ENCODE results near the gene LDB1. TPM values are rescaled to one million over a fixed set of nuclear protein-coding genes. Genes with fewer than 3 reads are reported as not detected.

Gene LDB1
- total RNA-seq, 2 donors from 2014 or later = 104 to 112 TPM

- no peak overlapping the region for H3K27ac Mint-ChIP-seq
- ATAC-seq (no peak), DNase-seq (no peak)
- H3K9me3 ChIP-seq (ENCODE audit: control insufficient read depth, low read length, poor library complexity, severe bottlenecking) = no peaks in the 10 kb centered on the region
- H3K4me3 Mint-ChIP-seq = no peak overlapping the region
- peaks cover 5% of the 10 kb centered on the region for H3K4me1 Mint-ChIP-seq
- no peaks in the 10 kb centered on the region for H3K27me3 Mint-ChIP-seq
- H3K36me3 Mint-ChIP-seq (ENCODE audit: low read depth) = peaks cover 2% of the 10 kb centered on the region
Observed at GRCh38 chr10:102083541-102083940, 36.6 kb downstream of the LDB1 start.

GRCh38 chr10:102072673-102073527 is 47.3 kb downstream of the LDB1 start:
- Mint-ChIP-seq H3K4me3 (no peak overlapping the region), H3K36me3 (ENCODE audit: low read depth) (no peaks in the 10 kb centered on the region), H3K4me1 (peaks cover 4% of the 10 kb centered on the region), H3K27me3 (no peaks in the 10 kb centered on the region), H3K27ac (no peak overlapping the region)
- ATAC-seq = peak; percentile 95
- no peaks in the 10 kb centered on the region for H3K9me3 ChIP-seq (ENCODE audit: control insufficient read depth, low read length, poor library complexity, severe bottlenecking)
- peak; percentile 55 to 71 (median 56) for DNase-seq

GRCh38 chr10:102069071-102069470 is 51.1 kb downstream of the LDB1 start:
- Mint-ChIP-seq H3K36me3 (ENCODE audit: low read depth) (no peaks in the 10 kb centered on the region), H3K4me3 (peak overlapping the region; percentile 5), H3K27ac (no peak overlapping the region), H3K4me1 (peaks cover 21% of the 10 kb centered on the region), H3K27me3 (no peaks in the 10 kb centered on the region)
- ATAC-seq (no peak), DNase-seq (no peak)
- no peaks in the 10 kb centered on the region for H3K9me3 ChIP-seq (ENCODE audit: control insufficient read depth, low read length, poor library complexity, severe bottlenecking)

GRCh38 chr10:102068216-102068615 is 52.0 kb downstream of the LDB1 start:
- no peak for ATAC-seq
- no peak for DNase-seq
- no peaks in the 10 kb centered on the region for H3K27me3 Mint-ChIP-seq
- H3K27ac Mint-ChIP-seq = no peak overlapping the region
- no peaks in the 10 kb centered on the region for H3K36me3 Mint-ChIP-seq (ENCODE audit: low read depth)
- peaks cover 23% of the 10 kb centered on the region for H3K4me1 Mint-ChIP-seq
- no peak overlapping the region for H3K4me3 Mint-ChIP-seq
- no peaks in the 10 kb centered on the region for H3K9me3 ChIP-seq (ENCODE audit: control insufficient read depth, low read length, poor library complexity, severe bottlenecking)

GRCh38 chr10:102067091-102067916 is 52.9 kb downstream of the LDB1 start:
- peaks cover 21% of the 10 kb centered on the region for H3K4me1 Mint-ChIP-seq
- no peaks in the 10 kb centered on the region for H3K27me3 Mint-ChIP-seq
- no peaks in the 10 kb centered on the region for H3K9me3 ChIP-seq (ENCODE audit: control insufficient read depth, low read length, poor library complexity, severe bottlenecking)
- peak overlapping the region; percentile 45 for H3K4me3 Mint-ChIP-seq
- DNase-seq (no peak), ATAC-seq (no peak)
- no peaks in the 10 kb centered on the region for H3K36me3 Mint-ChIP-seq (ENCODE audit: low read depth)
- H3K27ac Mint-ChIP-seq = no peak overlapping the region

- Mint-ChIP-seq H3K36me3 (ENCODE audit: low read depth) (no peaks in the 10 kb centered on the region), H3K4me1 (peaks cover 21% of the 10 kb centered on the region), H3K4me3 (peak overlapping the region; percentile 92), H3K27ac (peak overlapping the region; percentile 86), H3K27me3 (no peaks in the 10 kb centered on the region)
- DNase-seq = no peak
- no peaks in the 10 kb centered on the region for H3K9me3 ChIP-seq (ENCODE audit: control insufficient read depth, low read length, poor library complexity, severe bottlenecking)
- no peak for ATAC-seq
Observed at GRCh38 chr10:102066399-102067088, 53.6 kb downstream of the LDB1 start.

- Mint-ChIP-seq H3K4me1 (peaks cover 21% of the 10 kb centered on the region), H3K27me3 (no peaks in the 10 kb centered on the region), H3K27ac (peak overlapping the region; percentile 86), H3K36me3 (ENCODE audit: low read depth) (no peaks in the 10 kb centered on the region), H3K4me3 (peak overlapping the region; percentile 92)
- DNase-seq (peak in 1 of 3 donors; percentile 11), ATAC-seq (peak; percentile 16)
- no peaks in the 10 kb centered on the region for H3K9me3 ChIP-seq (ENCODE audit: control insufficient read depth, low read length, poor library complexity, severe bottlenecking)
Observed at GRCh38 chr10:102065561-102066398, 54.4 kb downstream of the LDB1 start.

GRCh38 chr10:102064868-102065560 is 55.2 kb downstream of the LDB1 start, which contains the start of gene HPS6:
Gene HPS6, plus strand, starts transcription at chr10:102065349. Its CDS starts 126 bp downstream, at chr10:102065475.
- Mint-ChIP-seq H3K4me1 (peaks cover 21% of the 10 kb centered on the region), H3K36me3 (ENCODE audit: low read depth) (no peaks in the 10 kb centered on the region), H3K27ac (peak within 1 kb of the TSS; percentile 86), H3K4me3 (peak within 1 kb of the TSS; percentile 92), H3K27me3 (no peaks in the 10 kb centered on the region)
- peak; percentile 98 for ATAC-seq
- H3K9me3 ChIP-seq (ENCODE audit: control insufficient read depth, low read length, poor library complexity, severe bottlenecking) = no peaks in the 10 kb centered on the region
- peak; percentile 78 to 88 (median 81) for DNase-seq

GRCh38 chr10:102064503-102064867 is 55.7 kb downstream of the LDB1 start:
- no peaks in the 10 kb centered on the region for H3K36me3 Mint-ChIP-seq (ENCODE audit: low read depth)
- no peak for DNase-seq
- no peaks in the 10 kb centered on the region for H3K9me3 ChIP-seq (ENCODE audit: control insufficient read depth, low read length, poor library complexity, severe bottlenecking)
- ATAC-seq = no peak
- no peaks in the 10 kb centered on the region for H3K27me3 Mint-ChIP-seq
- peak overlapping the region; percentile 77 for H3K27ac Mint-ChIP-seq
- H3K4me3 Mint-ChIP-seq = peak overlapping the region; percentile 92
- peaks cover 25% of the 10 kb centered on the region for H3K4me1 Mint-ChIP-seq

- H3K4me1 Mint-ChIP-seq = peaks cover 20% of the 10 kb centered on the region
- H3K27me3 Mint-ChIP-seq = no peaks in the 10 kb centered on the region
- H3K4me3 Mint-ChIP-seq = no peak overlapping the region
- no peaks in the 10 kb centered on the region for H3K9me3 ChIP-seq (ENCODE audit: control insufficient read depth, low read length, poor library complexity, severe bottlenecking)
- DNase-seq = no peak
- peaks cover 2% of the 10 kb centered on the region for H3K36me3 Mint-ChIP-seq (ENCODE audit: low read depth)
- H3K27ac Mint-ChIP-seq = no peak overlapping the region
- ATAC-seq = no peak
Observed at GRCh38 chr10:102059987-102060386, 60.2 kb downstream of the LDB1 start.

Measured in T-helper 17 cell (primary cell).